Inferior parietal cortex (tissue), 1 donor: Measurements from ENCODE around the gene FOXC2.

Experiments
- DNase-seq: peaks from one replicate; pipeline ENCODE4 v3.0.0-alpha.2; 2016; ENCODE audit errors: extremely low spot score

The FOXC2 gene

GRCh38 chr16:86590501-86591144, 24.0 kb downstream of the FOXC2 start:
- no peak for DNase-seq

GRCh38 chr16:86591270-86591669, 24.6 kb downstream of the FOXC2 start:
- DNase-seq, result no peak

GRCh38 chr16:86593913-86594620, 27.4 kb downstream of the FOXC2 start:
- DNase-seq, result no peak

GRCh38 chr16:86594721-86595120, 28.1 kb downstream of the FOXC2 start:
- no peak for DNase-seq

- no peak for DNase-seq
Observed at GRCh38 chr16:86595983-86596605, 29.5 kb downstream of the FOXC2 start.

GRCh38 chr16:86597126-86597879, 30.7 kb downstream of the FOXC2 start:
- DNase-seq, result no peak

GRCh38 chr16:86597880-86598606, 31.4 kb downstream of the FOXC2 start:
- DNase-seq, result no peak

GRCh38 chr16:86598607-86599565, 32.3 kb downstream of the FOXC2 start:
- DNase-seq, result no peak

- DNase-seq, result no peak
Observed at GRCh38 chr16:86601356-86601755, 34.7 kb downstream of the FOXC2 start.

GRCh38 chr16:86602521-86602920, 35.9 kb downstream of the FOXC2 start:
- DNase-seq, result no peak

GRCh38 chr16:86604436-86605193, 38.0 kb downstream of the FOXC2 start:
- DNase-seq, result no peak

- DNase-seq, result no peak
Observed at GRCh38 chr16:86605950-86606349, 39.3 kb downstream of the FOXC2 start.

- DNase-seq, result no peak
Observed at GRCh38 chr16:86608301-86608747, 41.7 kb downstream of the FOXC2 start.

- DNase-seq, result no peak
Observed at GRCh38 chr16:86609115-86609514, 42.5 kb downstream of the FOXC2 start.

GRCh38 chr16:86609661-86610060, 43.0 kb downstream of the FOXC2 start:
- no peak for DNase-seq

GRCh38 chr16:86610779-86611524, 44.3 kb downstream of the FOXC2 start:
- no peak for DNase-seq

- DNase-seq, result no peak
Observed at GRCh38 chr16:86611525-86611855, 44.9 kb downstream of the FOXC2 start.

- no peak for DNase-seq
Observed at GRCh38 chr16:86611941-86612340, 45.3 kb downstream of the FOXC2 start.

- DNase-seq, result no peak
Observed at GRCh38 chr16:86614699-86615098, 48.1 kb downstream of the FOXC2 start.
